ENCODE measurements around the gene IGFL3. TPM values are rescaled to one million over a fixed set of nuclear protein-coding genes. Genes with fewer than 3 reads are reported as not detected.
"Not testable (repeated sequence)": the region's sequence is repeated elsewhere in the genome, so short reads cannot be mapped to it uniquely, and the experiment has no call there.

IGFL3 gene
- total RNA-seq, 1 donor from 2014 or later, result not detected

DNA sequence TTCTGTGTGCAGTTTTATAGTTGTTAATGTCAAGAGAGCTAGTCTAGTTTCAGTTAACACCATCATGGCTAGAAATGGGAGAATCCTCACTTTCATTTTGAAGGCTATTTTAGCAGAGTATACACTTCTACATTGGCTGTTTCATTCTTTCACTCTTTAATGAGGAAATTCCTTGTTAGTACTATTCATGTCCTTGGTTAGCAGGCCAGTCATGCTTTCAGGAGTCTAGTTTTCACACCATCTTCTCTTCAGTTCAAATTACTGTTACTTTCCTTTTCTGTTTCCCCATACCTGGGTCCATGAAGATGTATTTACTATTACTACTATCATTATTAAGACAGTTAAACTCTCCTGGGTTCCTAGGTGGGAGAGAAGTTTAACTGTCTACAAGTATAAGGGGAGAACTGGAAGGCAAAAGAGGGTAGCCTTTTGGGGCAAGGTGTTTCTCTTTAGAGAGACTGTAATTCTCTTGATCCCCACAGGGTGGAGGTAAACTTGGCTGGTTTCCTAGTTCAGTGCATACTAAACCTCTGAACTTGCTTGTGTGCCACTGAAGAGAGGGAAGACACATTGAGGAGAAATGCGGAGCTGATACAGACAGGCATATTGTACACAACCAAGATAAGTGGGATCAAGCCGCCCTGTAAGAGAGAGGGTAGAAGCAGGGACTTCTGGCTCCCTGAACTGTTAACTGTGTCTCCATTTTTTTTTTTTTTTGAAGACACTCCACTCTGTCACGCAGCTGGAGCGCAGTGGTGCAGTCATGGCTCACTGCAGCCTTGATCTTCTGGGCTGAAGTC lies 42.4 kb downstream of the IGFL3 start:
- H3K4me1 Mint-ChIP-seq (ENCODE audit: unreplicated experiment), result peaks cover 8% of the 10 kb centered on the region
- H3K27ac Mint-ChIP-seq, result peak overlapping the region; percentile 7
- peaks cover 10% of the 10 kb centered on the region for H3K9me3 Mint-ChIP-seq
- H3K27me3 Mint-ChIP-seq, result peaks cover 14% of the 10 kb centered on the region
- H3K4me3 Mint-ChIP-seq, result no peak overlapping the region
- DNase-seq (ENCODE audit: extremely low spot score, unreplicated experiment), result no peak
- TF ChIP-seq, protein P1, sequence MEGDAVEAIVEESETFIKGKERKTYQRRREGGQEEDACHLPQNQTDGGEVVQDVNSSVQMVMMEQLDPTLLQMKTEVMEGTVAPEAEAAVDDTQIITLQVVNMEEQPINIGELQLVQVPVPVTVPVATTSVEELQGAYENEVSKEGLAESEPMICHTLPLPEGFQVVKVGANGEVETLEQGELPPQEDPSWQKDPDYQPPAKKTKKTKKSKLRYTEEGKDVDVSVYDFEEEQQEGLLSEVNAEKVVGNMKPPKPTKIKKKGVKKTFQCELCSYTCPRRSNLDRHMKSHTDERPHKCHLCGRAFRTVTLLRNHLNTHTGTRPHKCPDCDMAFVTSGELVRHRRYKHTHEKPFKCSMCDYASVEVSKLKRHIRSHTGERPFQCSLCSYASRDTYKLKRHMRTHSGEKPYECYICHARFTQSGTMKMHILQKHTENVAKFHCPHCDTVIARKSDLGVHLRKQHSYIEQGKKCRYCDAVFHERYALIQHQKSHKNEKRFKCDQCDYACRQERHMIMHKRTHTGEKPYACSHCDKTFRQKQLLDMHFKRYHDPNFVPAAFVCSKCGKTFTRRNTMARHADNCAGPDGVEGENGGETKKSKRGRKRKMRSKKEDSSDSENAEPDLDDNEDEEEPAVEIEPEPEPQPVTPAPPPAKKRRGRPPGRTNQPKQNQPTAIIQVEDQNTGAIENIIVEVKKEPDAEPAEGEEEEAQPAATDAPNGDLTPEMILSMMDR (conservative IDR thresholded peaks at IDR 0.05), result peak; percentile 79
- peaks cover 5% of the 10 kb centered on the region for H3K36me3 Mint-ChIP-seq

DNA sequence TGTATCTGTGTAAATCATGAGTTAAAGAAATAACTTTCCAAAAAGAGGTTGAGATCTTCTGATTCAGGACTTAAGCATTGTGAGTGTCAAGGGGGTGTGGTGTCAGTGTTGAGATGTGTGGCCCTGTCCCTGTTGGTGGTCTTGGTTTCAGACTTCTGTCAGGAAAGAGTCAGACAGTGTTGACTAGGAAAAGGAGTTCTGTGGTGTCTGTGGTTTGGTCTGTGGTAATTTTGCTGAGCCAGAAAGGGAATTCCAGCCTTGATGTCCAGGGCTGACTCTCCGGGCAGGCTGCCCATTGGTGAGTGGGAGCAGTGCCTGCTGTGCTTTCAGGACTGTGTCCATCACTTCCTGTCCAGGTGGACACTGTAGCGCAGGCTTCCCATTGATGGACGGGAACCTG lies 43.9 kb downstream of the IGFL3 start:
- Mint-ChIP-seq H3K27me3 (peaks cover 30% of the 10 kb centered on the region), H3K4me3 (no peak overlapping the region), H3K4me1 (ENCODE audit: unreplicated experiment) (peaks cover 12% of the 10 kb centered on the region), H3K9me3 (peaks cover 10% of the 10 kb centered on the region), H3K36me3 (peaks cover 5% of the 10 kb centered on the region), H3K27ac (no peak overlapping the region)
- TF ChIP-seq, protein P1 (conservative IDR thresholded peaks at IDR 0.05), result no peak
- no peak for DNase-seq (ENCODE audit: extremely low spot score, unreplicated experiment)

DNA sequence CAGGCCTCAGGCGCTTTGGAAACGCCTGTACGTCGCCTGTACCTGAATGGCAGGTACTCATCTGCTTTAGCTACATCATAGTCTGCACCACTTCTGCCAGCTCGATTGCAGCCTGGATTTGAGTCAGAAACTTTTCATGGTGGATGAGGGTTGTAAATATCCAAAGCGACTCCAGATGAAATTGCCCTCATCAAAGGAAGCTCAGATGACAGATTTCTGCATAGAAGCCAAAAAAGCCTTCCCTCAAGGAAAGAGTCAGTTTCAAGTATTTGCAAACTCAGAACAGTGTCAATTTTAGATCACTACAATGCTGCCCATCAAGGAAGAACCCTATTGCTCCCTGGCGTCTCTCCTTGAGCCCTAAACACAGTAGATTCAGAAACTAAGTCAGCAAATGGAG lies 44.9 kb downstream of the IGFL3 start:
- H3K27me3 Mint-ChIP-seq, result peaks cover 37% of the 10 kb centered on the region
- TF ChIP-seq, protein P1 (conservative IDR thresholded peaks at IDR 0.05), result no peak
- no peak overlapping the region for H3K27ac Mint-ChIP-seq
- H3K4me3 Mint-ChIP-seq, result no peak overlapping the region
- peaks cover 10% of the 10 kb centered on the region for H3K9me3 Mint-ChIP-seq
- no peak for DNase-seq (ENCODE audit: extremely low spot score, unreplicated experiment)
- peaks cover 12% of the 10 kb centered on the region for H3K4me1 Mint-ChIP-seq (ENCODE audit: unreplicated experiment)
- peaks cover 5% of the 10 kb centered on the region for H3K36me3 Mint-ChIP-seq

DNA sequence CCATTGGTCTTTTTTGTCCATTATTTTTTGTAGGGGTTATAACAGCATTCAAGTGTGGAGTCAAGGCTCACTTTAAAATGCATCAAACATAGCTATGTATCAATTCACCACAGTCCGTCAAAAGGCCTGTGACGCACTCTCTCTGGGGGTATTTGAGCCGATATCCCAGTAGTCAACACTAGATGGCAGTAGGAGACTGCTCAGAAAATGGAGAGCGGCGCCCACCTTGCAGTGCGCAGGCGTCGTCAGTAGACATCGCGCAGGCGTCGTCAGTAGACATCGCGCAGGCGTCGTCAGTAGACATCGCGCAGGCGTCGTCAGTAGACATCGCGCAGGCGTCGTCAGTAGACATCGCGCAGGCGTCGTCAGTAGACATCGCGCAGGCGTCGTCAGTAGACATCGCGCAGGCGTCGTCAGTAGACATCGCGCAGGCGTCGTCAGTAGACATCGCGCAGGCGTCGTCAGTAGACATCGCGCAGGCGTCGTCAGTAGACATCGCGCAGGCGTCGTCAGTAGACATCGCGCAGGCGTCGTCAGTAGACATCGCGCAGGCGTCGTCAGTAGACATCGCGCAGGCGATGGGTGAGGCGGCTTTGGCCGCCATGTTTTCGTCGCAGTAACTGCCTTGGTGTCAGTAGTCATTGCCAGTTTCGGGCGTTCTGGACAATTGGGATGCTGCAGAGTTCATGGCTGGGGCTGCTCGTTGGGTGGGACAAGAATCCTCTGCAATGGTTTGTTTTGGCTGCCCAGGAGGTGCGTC lies 45.7 kb downstream of the IGFL3 start:
- Mint-ChIP-seq H3K4me1 (ENCODE audit: unreplicated experiment) (peaks cover 12% of the 10 kb centered on the region), H3K27me3 (peaks cover 43% of the 10 kb centered on the region)
- not testable (repeated sequence) for H3K27ac Mint-ChIP-seq; H3K4me3 Mint-ChIP-seq; H3K36me3 Mint-ChIP-seq; DNase-seq (ENCODE audit: extremely low spot score, unreplicated experiment); H3K9me3 Mint-ChIP-seq
- TF ChIP-seq, protein P1 (conservative IDR thresholded peaks at IDR 0.05), result peak; percentile 72

GRCh38 chr19:46077815-46078167 lies 46.7 kb downstream of the IGFL3 start:
- peaks cover 51% of the 10 kb centered on the region for H3K27me3 Mint-ChIP-seq
- no peak for DNase-seq (ENCODE audit: extremely low spot score, unreplicated experiment)
- TF ChIP-seq, protein P1 (conservative IDR thresholded peaks at IDR 0.05), result peak; percentile 36
- H3K9me3 Mint-ChIP-seq, result peaks cover 10% of the 10 kb centered on the region
- H3K4me3 Mint-ChIP-seq, result peak overlapping the region; percentile 88
- H3K36me3 Mint-ChIP-seq, result peaks cover 5% of the 10 kb centered on the region
- peaks cover 12% of the 10 kb centered on the region for H3K4me1 Mint-ChIP-seq (ENCODE audit: unreplicated experiment)
- peak overlapping the region; percentile 83 for H3K27ac Mint-ChIP-seq
